HL-60 (cell line): ENCODE measurements around the gene PCDHGC4.

ENCODE experiments used
- DNase-seq, 2 experiments: peaks; one replicate each; pipeline ENCODE4 v3.0.0-alpha.2; 2010 to 2020; ENCODE audit warnings: low read depth in 1 of 2, low spot score in 1 of 2
- H3K27ac ChIP-seq: fragments of 250-450 bp; sonication (Bioruptor Pico); replicated peaks from 2 replicates; pipeline ENCODE4 v1.5.1; 2020; ENCODE audit warnings: mild to moderate bottlenecking, moderate library complexity
- H3K27me3 ChIP-seq: fragments of 250-450 bp; sonication (Bioruptor Pico); 2 replicates; pipeline ENCODE4 v1.5.1; 2021; ENCODE audit warnings: mild to moderate bottlenecking, moderate library complexity; ENCODE audit not compliant: insufficient read depth, poor library complexity, severe bottlenecking
- H3K4me3 ChIP-seq: replicated peaks from 2 replicates; pipeline ENCODE4 v1.5.1; 2011; ENCODE audit warnings: mild to moderate bottlenecking, control low read depth, low read length; ENCODE audit not compliant: insufficient read depth
- CTCF ChIP-seq: IDR thresholded peaks from one replicate; pipeline ENCODE4 v1.5.1; 2011; ENCODE audit warnings: low read length, control low read depth, inconsistent platforms; ENCODE audit not compliant: insufficient read depth
- GABPA ChIP-seq: IDR thresholded peaks from 2 replicates; pipeline ENCODE4 v1.6.1; 2012; ENCODE audit warnings: low read depth
- POLR2AphosphoS5 ChIP-seq: IDR thresholded peaks from 2 replicates; pipeline ENCODE4 v1.6.1; 2012; ENCODE audit warnings: low read depth
- REST ChIP-seq: IDR thresholded peaks from 2 replicates; pipeline ENCODE4 v1.6.1; 2012; ENCODE audit warnings: low read depth; ENCODE audit not compliant: insufficient replicate concordance
- SPI1 ChIP-seq: IDR thresholded peaks from 2 replicates; pipeline ENCODE4 v1.6.1; 2012; ENCODE audit warnings: low read depth, mild to moderate bottlenecking, borderline replicate concordance

PCDHGC4 gene

DNA sequence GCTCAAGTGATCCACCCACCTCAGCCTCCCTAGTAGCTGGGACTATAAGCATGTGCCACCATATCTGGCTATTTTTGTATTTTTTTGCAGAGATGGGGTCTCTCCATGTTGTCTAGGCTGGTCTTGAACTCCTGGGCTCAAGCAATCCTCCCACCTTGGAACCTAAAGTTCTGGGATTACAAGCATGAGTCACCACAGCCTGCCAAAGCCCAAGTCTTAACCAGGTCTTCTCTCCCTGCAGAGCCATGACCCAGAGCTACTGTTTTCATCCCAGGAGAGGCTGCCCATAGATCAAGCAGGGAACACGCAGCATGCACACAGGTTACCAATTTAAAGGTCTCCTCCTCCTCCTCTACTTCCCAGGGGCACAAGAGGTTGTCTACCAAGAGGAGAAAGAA, 33.8 kb downstream of the PCDHGC4 start:
- no peak overlapping the region for H3K27ac ChIP-seq
- H3K27me3 ChIP-seq, result no peaks in the 10 kb centered on the region
- H3K4me3 ChIP-seq, result no peak overlapping the region
- TF ChIP-seq POLR2AphosphoS5 (no peak), GABPA (no peak), SPI1 (no peak), REST (no peak), CTCF (no peak)
- DNase-seq, result no peak

DNA sequence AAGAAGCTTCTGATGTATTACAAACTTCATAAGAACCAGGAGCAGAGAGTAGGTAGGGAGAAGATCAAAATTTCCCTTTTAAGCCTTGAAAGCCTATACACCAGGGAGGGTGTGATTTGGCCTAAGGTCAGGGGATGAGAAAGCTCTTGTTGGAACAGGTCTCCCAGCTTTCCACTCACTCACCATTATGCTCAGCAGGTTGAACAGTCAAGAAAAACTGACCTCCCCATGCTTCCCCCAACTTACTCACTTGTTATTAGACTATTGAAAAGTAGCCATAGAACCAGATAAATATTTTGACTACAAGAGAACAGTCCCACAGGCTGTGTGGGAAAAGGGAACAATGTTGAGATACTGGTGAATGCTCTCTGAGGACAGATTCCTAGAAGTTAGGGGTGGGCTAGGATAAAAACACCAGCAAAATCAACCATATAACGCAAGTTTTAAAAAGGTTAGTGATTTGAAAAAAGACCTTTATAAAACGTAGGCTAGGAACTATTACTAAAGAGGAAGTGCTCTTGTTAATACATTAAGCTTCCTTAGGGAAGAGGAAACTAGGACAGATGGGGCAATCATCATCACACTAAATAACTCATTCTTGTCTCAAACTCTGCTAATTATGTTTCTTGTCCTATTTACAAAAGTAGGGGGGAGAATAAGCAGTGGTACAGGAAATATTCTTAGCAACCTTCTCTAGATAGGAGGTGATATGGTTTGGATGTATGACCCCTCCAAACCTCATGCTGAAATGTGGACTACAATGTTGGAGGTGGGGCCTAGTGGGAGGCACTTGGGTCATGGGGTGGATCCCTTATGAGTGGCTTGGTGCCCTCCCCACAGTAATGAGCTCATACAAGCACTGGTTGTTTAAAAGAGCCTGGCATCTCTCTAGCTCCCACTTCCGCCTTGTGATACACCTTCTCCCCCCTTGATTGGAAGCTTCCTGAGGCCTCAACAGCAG, 35.1 kb downstream of the PCDHGC4 start:
- Histone ChIP-seq H3K4me3 (no peak overlapping the region), H3K27me3 (no peaks in the 10 kb centered on the region), H3K27ac (peak overlapping the region; percentile 27; the same call in 1 of the 2 replicates)
- TF ChIP-seq CTCF, result no peak
- peak; percentile 92 for TF ChIP-seq SPI1
- DNase-seq, result no peak

GRCh38 chr5:141521244-141521781, 36.5 kb downstream of the PCDHGC4 start:
- H3K27me3 ChIP-seq, result no peaks in the 10 kb centered on the region
- TF ChIP-seq POLR2AphosphoS5, result peak; percentile 33; the same call in 1 of the 2 replicates
- TF ChIP-seq REST, result no peak
- H3K4me3 ChIP-seq, result no peak overlapping the region
- peak overlapping the region; percentile 27 for H3K27ac ChIP-seq
- peak; percentile 47 to 67 for DNase-seq

GRCh38 chr5:141522301-141522700, 37.5 kb downstream of the PCDHGC4 start:
- H3K27ac ChIP-seq, result no peak overlapping the region
- H3K27me3 ChIP-seq, result no peaks in the 10 kb centered on the region
- TF ChIP-seq REST, result no peak
- no peak for TF ChIP-seq SPI1
- TF ChIP-seq CTCF, result no peak
- no peak for TF ChIP-seq GABPA
- no peak for TF ChIP-seq POLR2AphosphoS5
- no peak for DNase-seq
- H3K4me3 ChIP-seq, result no peak overlapping the region
